HG03342 (cell line): ENCODE results near the gene DMC1.
A peak's percentile ranks its signal among the peaks of the same experiment; 100 is the strongest.
"Not testable (repeated sequence)": the region's sequence is repeated elsewhere in the genome, so short reads cannot be mapped to it uniquely, and the experiment has no call there.

Experiments used
- ATAC-seq: cut with Tn5 transposase; IDR thresholded peaks from one replicate; pipeline ENCODE4 v1.9.1; 2021; ENCODE audit warnings: mild to moderate bottlenecking, moderate library complexity; ENCODE audit not compliant: unreplicated experiment

Gene DMC1

GRCh38 chr22:38569972-38570778, at the start of gene DMC1:
Gene DMC1, minus strand, starts transcription at chr22:38570183. Its CDS starts 1,927 bp downstream, at chr22:38568256.
- ATAC-seq = peak; percentile 58

- ATAC-seq = no peak
Measured at GRCh38 chr22:38618682-38619081, 48.7 kb upstream of the DMC1 start.

- no peak for ATAC-seq
Measured at GRCh38 chr22:38618258-38618657, 48.3 kb upstream of the DMC1 start.

GRCh38 chr22:38615064-38615405, 45.1 kb upstream of the DMC1 start:
- not testable (repeated sequence) for ATAC-seq

GRCh38 chr22:38614332-38615063, 44.5 kb upstream of the DMC1 start:
- ATAC-seq = no peak

- no peak for ATAC-seq
Measured at GRCh38 chr22:38613588-38613987, 43.6 kb upstream of the DMC1 start.

GRCh38 chr22:38612217-38613006, 42.4 kb upstream of the DMC1 start:
- ATAC-seq = no peak

- no peak for ATAC-seq
Measured at GRCh38 chr22:38611559-38611958, 41.6 kb upstream of the DMC1 start.

GRCh38 chr22:38610234-38610633, 40.3 kb upstream of the DMC1 start:
- no peak for ATAC-seq

- no peak for ATAC-seq
Measured at GRCh38 chr22:38608992-38609750, 39.2 kb upstream of the DMC1 start.

GRCh38 chr22:38607680-38608079, 37.7 kb upstream of the DMC1 start:
- ATAC-seq = no peak

- no peak for ATAC-seq
Measured at GRCh38 chr22:38602166-38602565, 32.2 kb upstream of the DMC1 start.

GRCh38 chr22:38601221-38601764, 31.3 kb upstream of the DMC1 start:
- ATAC-seq = no peak

GRCh38 chr22:38599466-38599865, 29.5 kb upstream of the DMC1 start:
- ATAC-seq = no peak

- not testable (repeated sequence) for ATAC-seq
Measured at GRCh38 chr22:38582923-38583322, 12.9 kb upstream of the DMC1 start.

GRCh38 chr22:38578505-38578904, 8.5 kb upstream of the DMC1 start:
- ATAC-seq = no peak

GRCh38 chr22:38572065-38572464, 2.1 kb upstream of the DMC1 start:
- no peak for ATAC-seq

GRCh38 chr22:38570779-38571364, 889 bp upstream of the DMC1 start:
- ATAC-seq = no peak

- no peak for ATAC-seq
Measured at GRCh38 chr22:38569181-38569971, 607 bp downstream of the DMC1 start.
